BE2C (cell line): ENCODE results near the gene APOL6.

Experiments used
- DNase-seq: peaks from one replicate; pipeline ENCODE4 v3.0.0-alpha.2; 2020
- H3K27me3 ChIP-seq: fragments of 250-450 bp; sonication (Bioruptor Pico); 2 replicates; pipeline ENCODE4 v1.5.1; 2020; ENCODE audit warnings: mild to moderate bottlenecking
- H3K36me3 ChIP-seq: fragments of 250-450 bp; sonication (Bioruptor Pico); 2 replicates; pipeline ENCODE4 v1.5.1; 2020; ENCODE audit warnings: mild to moderate bottlenecking
- H3K4me1 ChIP-seq: fragments of 250-450 bp; sonication (Bioruptor Pico); 2 replicates; pipeline ENCODE4 v1.5.1; 2020
- H3K4me3 ChIP-seq: 2 replicates; pipeline ENCODE4 v1.5.1; 2011; ENCODE audit warnings: low read depth, low read length
- H3K9me3 ChIP-seq: fragments of 250-450 bp; sonication (Bioruptor Pico); 2 replicates; pipeline ENCODE4 v1.5.1; 2020
- CTCF ChIP-seq: IDR thresholded peaks from 2 replicates; pipeline ENCODE4 v1.5.1; 2012; ENCODE audit warnings: mild to moderate bottlenecking, low read depth, low read length

Gene APOL6

GRCh38 chr22:35604621-35605368, 43.5 kb upstream of the APOL6 start:
- TF ChIP-seq CTCF = no peak
- DNase-seq = peak; percentile 79
- H3K4me3 ChIP-seq = no peak overlapping the region

GRCh38 chr22:35605369-35605680, 42.9 kb upstream of the APOL6 start:
- no peaks in the 10 kb centered on the region for H3K27me3 ChIP-seq
- H3K4me3 ChIP-seq = peak overlapping the region; percentile 4
- TF ChIP-seq CTCF = no peak

More at GRCh38 chr22:35604621-35605368, 43.5 kb upstream of the APOL6 start:
- Histone ChIP-seq H3K9me3 (no peaks in the 10 kb centered on the region; the same call in 1 of the 2 replicates), H3K4me1 (peaks cover 24% of the 10 kb centered on the region), H3K27me3 (no peaks in the 10 kb centered on the region), H3K36me3 (no peaks in the 10 kb centered on the region)

GRCh38 chr22:35605851-35606481, 42.3 kb upstream of the APOL6 start:
- Histone ChIP-seq H3K36me3 (no peaks in the 10 kb centered on the region), H3K4me1 (peaks cover 24% of the 10 kb centered on the region), H3K9me3 (no peaks in the 10 kb centered on the region), H3K27me3 (no peaks in the 10 kb centered on the region), H3K4me3 (peak overlapping the region; percentile 4)
- peak; percentile 46 for DNase-seq
- no peak for TF ChIP-seq CTCF

More at GRCh38 chr22:35605369-35605680, 42.9 kb upstream of the APOL6 start:
- Histone ChIP-seq H3K36me3 (no peaks in the 10 kb centered on the region), H3K9me3 (no peaks in the 10 kb centered on the region; the same call in 1 of the 2 replicates), H3K4me1 (peaks cover 24% of the 10 kb centered on the region)
- no peak for DNase-seq

- TF ChIP-seq CTCF = no peak
- no peaks in the 10 kb centered on the region for H3K27me3 ChIP-seq
- H3K36me3 ChIP-seq = no peaks in the 10 kb centered on the region
Measured at GRCh38 chr22:35606916-35607315, 41.3 kb upstream of the APOL6 start.

GRCh38 chr22:35608088-35608487, 40.2 kb upstream of the APOL6 start:
- Histone ChIP-seq H3K4me1 (peaks cover 24% of the 10 kb centered on the region), H3K36me3 (no peaks in the 10 kb centered on the region), H3K4me3 (no peak overlapping the region), H3K9me3 (no peaks in the 10 kb centered on the region), H3K27me3 (no peaks in the 10 kb centered on the region)
- DNase-seq = no peak
- TF ChIP-seq CTCF = no peak

More at GRCh38 chr22:35606916-35607315, 41.3 kb upstream of the APOL6 start:
- no peak for DNase-seq
- Histone ChIP-seq H3K4me1 (peaks cover 24% of the 10 kb centered on the region), H3K9me3 (no peaks in the 10 kb centered on the region), H3K4me3 (no peak overlapping the region)

- Histone ChIP-seq H3K4me3 (no peak overlapping the region), H3K27me3 (no peaks in the 10 kb centered on the region), H3K36me3 (no peaks in the 10 kb centered on the region), H3K4me1 (peaks cover 21% of the 10 kb centered on the region), H3K9me3 (no peaks in the 10 kb centered on the region)
- no peak for DNase-seq
- TF ChIP-seq CTCF = no peak
Measured at GRCh38 chr22:35609261-35609660, 39.0 kb upstream of the APOL6 start.
